CD14-positive monocyte (primary cell): ENCODE measurements around the gene HEPH. TPM values are rescaled to one million over a fixed set of nuclear protein-coding genes. Genes with fewer than 3 reads are reported as not detected.

Source experiments
- DNase-seq, 3 donors: peaks; one replicate each; pipeline ENCODE4 v3.0.0-alpha.2; 2011 to 2022
- H2AFZ ChIP-seq: 2 replicates; pipeline ENCODE4 v1.6.0; 2012; ENCODE audit warnings: mild to moderate bottlenecking, low read depth, low read length, inconsistent platforms; ENCODE audit not compliant: insufficient read depth, poor library complexity, severe bottlenecking
- H3K27ac ChIP-seq, 2 donors: 1 replicate in 1 of 2; 2 replicates in 1 of 2; pipeline ENCODE4 v1.5.1; 2012 to 2013; ENCODE audit warnings: low read length in 2 of 2, control low read depth in 1 of 2, inconsistent platforms in 1 of 2, low read depth in 1 of 2, mild to moderate bottlenecking in 1 of 2
- H3K27me3 ChIP-seq, 2 donors: one replicate each; pipeline versions ENCODE4 v1.6.0 to v1.6.1; 2011 to 2013; ENCODE audit warnings: low read length in 2 of 2; ENCODE audit not compliant: control insufficient read depth in 2 of 2, insufficient read depth in 2 of 2
- H3K36me3 ChIP-seq, 2 donors: replicated peaks in 1 of 2; 1 replicate in 1 of 2; 2 replicates in 1 of 2; pipeline versions ENCODE4 v1.5.1 to v1.6.1; 2012 to 2013; ENCODE audit warnings: low read length in 2 of 2, control low read depth in 1 of 2, inconsistent platforms in 1 of 2, mild to moderate bottlenecking in 1 of 2; ENCODE audit not compliant: insufficient read depth in 2 of 2, control insufficient read depth in 1 of 2
- H3K4me1 ChIP-seq, 2 donors: 1 replicate in 1 of 2; 2 replicates in 1 of 2; pipeline versions ENCODE4 v1.5.1 to v1.6.1; 2012 to 2013; ENCODE audit warnings: low read length in 2 of 2, control low read depth in 1 of 2, inconsistent platforms in 1 of 2, mild to moderate bottlenecking in 1 of 2, moderate library complexity in 1 of 2; ENCODE audit not compliant: insufficient read depth in 2 of 2, control insufficient read depth in 1 of 2
- H3K4me2 ChIP-seq: replicated peaks from 2 replicates; pipeline ENCODE3; 2012; ENCODE audit warnings: low read length, moderate library complexity, mild to moderate bottlenecking; ENCODE audit not compliant: poor library complexity, severe bottlenecking; ENCODE audit errors: extremely low read depth
- H3K4me3 ChIP-seq, 3 experiments: fragments of 200-600 bp in 1 of 3; sonication (generic) in 1 of 3; replicated peaks in 1 of 3; 1 replicate in 2 of 3; 2 replicates in 1 of 3; pipeline ENCODE4 v1.5.1; 2011 to 2013; ENCODE audit warnings: low read length in 3 of 3, mild to moderate bottlenecking in 3 of 3, control low read depth in 2 of 3, low read depth in 2 of 3, inconsistent platforms in 1 of 3, moderate library complexity in 1 of 3
- H3K79me2 ChIP-seq: 2 replicates; pipeline ENCODE4 v1.6.0; 2012; ENCODE audit warnings: mild to moderate bottlenecking, control low read depth, inconsistent platforms, low read length, moderate library complexity; ENCODE audit not compliant: insufficient read depth
- H3K9ac ChIP-seq: 2 replicates; pipeline ENCODE4 v1.6.0; 2017; ENCODE audit warnings: low read length, mild to moderate bottlenecking; ENCODE audit not compliant: insufficient read depth, poor library complexity, severe bottlenecking
- H3K9me3 ChIP-seq, 2 donors: replicated peaks in 1 of 2; 1 replicate in 1 of 2; 2 replicates in 1 of 2; pipeline versions ENCODE4 v1.5.1 to v1.6.1; 2012 to 2013; ENCODE audit warnings: low read length in 2 of 2, control low read depth in 1 of 2; ENCODE audit not compliant: control insufficient read depth in 1 of 2, insufficient read depth in 1 of 2
- H4K20me1 ChIP-seq: 2 replicates; pipeline ENCODE4 v1.6.0; 2012; ENCODE audit warnings: mild to moderate bottlenecking, low read length, control low read depth, moderate library complexity; ENCODE audit not compliant: insufficient read depth
- H3K27ac Mint-ChIP-seq, 7 donors: one replicate each; pipeline ENCODE4 v1.8.0; 2020; ENCODE audit warnings: mild to moderate bottlenecking in 7 of 7, mixed read lengths in 7 of 7, moderate library complexity in 6 of 7, inconsistent platforms in 2 of 7
- H3K27me3 Mint-ChIP-seq, 3 donors: one replicate each; pipeline ENCODE4 v1.8.0; 2021 to 2022; ENCODE audit warnings: low read depth in 3 of 3, mild to moderate bottlenecking in 3 of 3, mixed read lengths in 3 of 3, moderate library complexity in 3 of 3, inconsistent platforms in 1 of 3
- H3K36me3 Mint-ChIP-seq, 2 donors: one replicate each; pipeline ENCODE4 v1.8.0; 2020; ENCODE audit warnings: mixed read lengths in 2 of 2, inconsistent platforms in 1 of 2, mild to moderate bottlenecking in 1 of 2
- H3K4me1 Mint-ChIP-seq: one replicate; pipeline ENCODE4 v1.8.0; 2020; ENCODE audit warnings: mild to moderate bottlenecking, mixed read lengths
- H3K4me3 Mint-ChIP-seq, 2 donors: one replicate each; pipeline ENCODE4 v1.8.0; 2020; ENCODE audit warnings: mild to moderate bottlenecking in 2 of 2, mixed read lengths in 2 of 2, moderate library complexity in 1 of 2
- H3K9me3 Mint-ChIP-seq, 7 donors: one replicate each; pipeline ENCODE4 v1.8.0; 2020 to 2022; ENCODE audit warnings: mixed read lengths in 7 of 7, mild to moderate bottlenecking in 6 of 7, moderate library complexity in 6 of 7, inconsistent platforms in 2 of 7
- CTCF ChIP-seq: fragments of 200-600 bp; IDR thresholded peaks from one replicate; pipeline ENCODE4 v1.8.0; 2022; ENCODE audit warnings: antibody characterized with exemption, mild to moderate bottlenecking
- WGBS: methylation state at CpG from one replicate; pipeline ENCODE4 v1.1.5; 2013; ENCODE audit warnings: missing lambda C conversion rate; ENCODE audit not compliant: insufficient coverage; 5-methylcytosine and 5-hydroxymethylcytosine counted together
- intact Hi-C, 2 donors: fragments of 100-400 bp; cut with micrococcal nuclease; formaldehyde crosslinking; loops; one replicate each; pipeline versions ENCODE4 v1.15.0 to v1.15.1; 2023
- polyA plus RNA-seq, 3 donors: library from polyadenylated mRNA; depleted of rRNA in 1 of 3; unstranded in 2 of 3; stranded (reverse) in 1 of 3; fragments of 300-500 nt in 2 of 3; fragments of >200 nt in 1 of 3; fragmentation: Illumina TruSeq in 2 of 3; gene quantifications; 1 replicate in 2 of 3; 2 replicates in 1 of 3; pipeline ENCODE4 v1.2.3, GENCODE V29; 2012 to 2021

HEPH gene
- polyA plus RNA-seq, 3 donors: 0.01 TPM; not detected in 2

GRCh38 chrX:66164470-66164869 lies 423 bp downstream of the HEPH start:
- intact Hi-C loops: no loop called here
- no peaks in the 10 kb centered on the region for H3K4me1 ChIP-seq
- Mint-ChIP-seq H3K27ac (no peak overlapping the region), H3K27me3 (peaks cover 0 to 21% (median 0%) of the 10 kb centered on the region in 3 donors), H3K9me3 (peaks cover 0 to 3% (median 0%) of the 10 kb centered on the region in 7 donors), H3K36me3 (no peaks in the 10 kb centered on the region), H3K4me1 (no peaks in the 10 kb centered on the region), H3K4me3 (no peak overlapping the region)
- DNase-seq: no peak
- H3K4me3 ChIP-seq: no peak overlapping the region
- H3K9ac ChIP-seq: no peak overlapping the region
- no peaks in the 10 kb centered on the region for H3K79me2 ChIP-seq
- H3K27me3 ChIP-seq: peaks cover 0 to 50% of the 10 kb centered on the region in 2 donors
- WGBS: no CpG with 5 or more reads among the region's 3 CpGs
- no peak overlapping the region for H3K27ac ChIP-seq
- no peaks in the 10 kb centered on the region for H3K9me3 ChIP-seq
- no peak overlapping the region for H3K4me2 ChIP-seq
- H2AFZ ChIP-seq: no peak overlapping the region
- H3K36me3 ChIP-seq: no peaks in the 10 kb centered on the region
- no peak for TF ChIP-seq CTCF
- H4K20me1 ChIP-seq: no peaks in the 10 kb centered on the region

- Histone ChIP-seq H3K9me3 (no peaks in the 10 kb centered on the region), H3K4me1 (no peaks in the 10 kb centered on the region), H3K36me3 (no peaks in the 10 kb centered on the region), H3K27ac (no peak overlapping the region), H2AFZ (no peak overlapping the region), H3K27me3 (peaks cover 0 to 48% of the 10 kb centered on the region in 2 donors), H3K9ac (no peak overlapping the region), H3K79me2 (no peaks in the 10 kb centered on the region), H4K20me1 (no peaks in the 10 kb centered on the region), H3K4me3 (no peak overlapping the region), H3K4me2 (no peak overlapping the region)
- Mint-ChIP-seq H3K27me3 (peaks cover 0 to 21% (median 0%) of the 10 kb centered on the region in 3 donors), H3K36me3 (no peaks in the 10 kb centered on the region), H3K4me3 (no peak overlapping the region), H3K9me3 (peaks cover 0 to 1% (median 0%) of the 10 kb centered on the region in 7 donors), H3K27ac (no peak overlapping the region), H3K4me1 (no peaks in the 10 kb centered on the region)
- no CpG with 5 or more reads among the region's 2 CpGs for WGBS
- no peak for TF ChIP-seq CTCF
- intact Hi-C loops: no loop called here
- DNase-seq: no peak
Measured at GRCh38 chrX:66164931-66165330, 884 bp downstream of the HEPH start.
